Measurements from ENCODE around the gene SRP19.
"Not testable (repeated sequence)": the region's sequence is repeated elsewhere in the genome, so short reads cannot be mapped to it uniquely, and the experiment has no call there.

Gene SRP19

DNA sequence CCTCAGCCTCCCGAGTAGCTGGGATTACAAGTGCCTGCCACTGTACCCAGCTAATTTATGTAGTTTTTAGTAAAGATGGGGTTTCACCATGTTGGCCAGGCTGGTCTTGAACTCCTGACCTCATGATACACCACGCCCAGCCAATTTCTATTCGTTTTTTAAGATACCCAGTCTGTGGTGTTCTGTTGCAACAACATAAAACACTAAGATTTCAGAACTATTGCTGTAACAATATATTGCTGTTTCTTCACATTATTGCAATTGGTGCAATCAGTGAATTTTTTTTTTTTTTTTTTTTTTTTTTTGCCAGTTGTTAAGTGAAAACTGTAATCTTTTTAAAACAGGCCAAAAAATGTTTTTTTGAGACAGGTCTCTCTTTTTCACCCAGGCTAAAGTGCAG is 9.9 kb downstream of the SRP19 start:
- no peak for DNase-seq (ENCODE audit: low read depth)

DNA sequence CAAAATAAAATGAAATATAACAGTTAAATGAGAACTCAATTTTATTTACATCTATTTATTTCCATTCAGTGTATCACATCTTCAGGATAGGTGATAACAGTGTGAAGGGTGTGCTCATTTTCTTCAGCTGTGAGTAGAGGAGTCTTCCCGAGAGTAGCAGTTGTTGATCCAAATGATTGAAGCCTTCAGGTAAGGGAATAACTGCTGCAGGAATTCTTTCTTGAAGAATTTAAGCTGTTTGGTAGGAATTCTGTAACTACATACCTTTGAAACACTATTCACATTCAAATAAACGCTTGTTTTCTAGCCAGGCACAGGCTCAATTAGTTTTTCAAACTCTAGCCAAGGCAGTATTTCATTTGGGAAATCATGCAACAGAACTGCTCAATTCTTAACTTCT is 15.3 kb downstream of the SRP19 start:
- no peak for DNase-seq (ENCODE audit: low read depth)

DNA sequence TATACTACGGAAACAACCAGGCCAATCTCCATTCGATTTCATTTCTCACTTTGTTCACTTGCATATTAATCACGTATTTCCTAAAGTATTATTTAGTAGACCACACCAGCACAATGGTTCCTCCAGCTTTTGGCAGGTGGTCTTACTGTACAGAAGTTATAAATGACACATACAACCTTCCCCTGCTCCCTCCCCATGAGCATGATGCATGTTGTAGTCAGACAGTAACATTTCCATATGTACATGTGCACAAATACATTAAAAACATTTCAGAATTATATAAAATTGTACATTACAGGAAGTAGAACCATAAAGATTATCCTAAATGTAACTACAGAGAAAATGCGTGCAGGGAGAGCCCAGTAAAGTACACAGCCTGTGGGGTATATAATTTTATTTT is 17.0 kb downstream of the SRP19 start:
- DNase-seq (ENCODE audit: low read depth): no peak

DNA sequence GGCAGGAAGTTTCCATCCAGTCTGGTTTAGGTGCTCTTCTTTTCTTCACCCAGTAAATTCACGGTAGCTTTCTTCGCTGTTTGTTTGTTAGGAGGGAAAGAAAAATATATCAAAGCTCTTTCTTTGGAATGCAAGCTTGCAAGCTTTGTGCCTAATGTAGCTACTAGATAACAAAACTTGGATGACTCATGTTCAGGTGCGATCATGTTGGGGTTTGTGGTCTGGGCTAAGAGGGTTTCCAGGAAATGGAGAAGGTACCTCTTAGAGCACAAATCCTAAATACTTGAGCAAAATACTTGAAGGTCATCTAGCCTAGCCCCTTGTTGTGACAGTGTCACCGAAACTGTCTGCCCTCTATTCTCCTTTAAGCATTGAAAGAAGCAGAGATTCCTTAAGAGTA is 17.7 kb downstream of the SRP19 start:
- peak; percentile 27 for DNase-seq (ENCODE audit: low read depth)

DNA sequence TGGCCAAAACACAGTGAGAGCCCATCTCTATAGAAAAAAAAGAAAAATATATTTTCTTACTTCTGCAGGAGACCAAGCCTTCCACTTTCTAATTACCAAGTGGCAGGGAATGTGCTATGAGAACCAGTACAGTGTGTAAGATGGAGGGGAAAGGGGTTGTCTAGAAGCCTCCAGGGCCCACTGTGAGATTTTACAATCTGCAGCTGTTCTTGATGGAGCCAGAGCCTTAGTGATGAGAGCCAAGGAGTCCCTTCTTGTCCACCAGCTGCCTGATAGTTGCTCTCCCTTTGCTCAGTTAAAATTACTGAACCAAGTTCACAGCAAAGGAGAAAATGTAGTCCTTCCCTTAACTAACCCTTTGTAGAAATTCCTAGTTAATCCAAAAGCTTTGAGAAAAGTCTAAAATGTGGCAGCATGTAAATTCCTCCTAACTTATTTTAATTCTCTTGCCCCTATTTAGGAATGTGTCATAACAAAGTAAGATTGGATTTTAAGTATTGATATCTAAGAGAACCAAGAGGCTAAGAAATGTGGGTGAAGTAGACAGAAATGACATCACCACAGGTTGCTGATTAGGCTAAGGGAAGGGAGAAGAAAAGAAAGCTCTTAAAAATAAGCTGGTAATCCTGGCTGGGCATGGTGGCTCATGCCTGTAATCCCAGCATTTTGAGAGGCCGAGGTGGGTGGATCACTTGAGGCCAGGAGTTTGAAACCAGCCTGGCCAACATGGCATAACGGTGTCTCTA is 19.3 kb downstream of the SRP19 start:
- DNase-seq (ENCODE audit: low read depth): no peak

DNA sequence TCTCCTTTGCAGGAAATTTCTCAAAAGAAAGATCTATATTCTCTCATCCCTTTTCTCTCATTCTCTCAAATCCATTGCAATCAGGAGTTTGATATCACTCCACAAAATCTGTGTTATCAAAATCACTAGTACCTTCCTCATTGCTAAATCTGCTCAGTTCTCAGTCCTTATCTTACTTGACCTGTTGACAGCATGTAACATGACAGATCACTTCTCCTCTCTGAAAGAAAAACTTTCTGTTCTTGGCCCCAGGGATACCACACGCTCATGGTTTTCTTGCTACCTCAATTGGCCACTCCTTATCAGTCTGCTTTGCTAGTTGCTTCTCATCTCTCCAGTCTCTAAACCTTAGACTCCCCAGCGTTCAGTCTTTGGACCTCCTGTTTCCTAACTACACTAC is 22.1 kb downstream of the SRP19 start:
- no peak for DNase-seq (ENCODE audit: low read depth)

DNA sequence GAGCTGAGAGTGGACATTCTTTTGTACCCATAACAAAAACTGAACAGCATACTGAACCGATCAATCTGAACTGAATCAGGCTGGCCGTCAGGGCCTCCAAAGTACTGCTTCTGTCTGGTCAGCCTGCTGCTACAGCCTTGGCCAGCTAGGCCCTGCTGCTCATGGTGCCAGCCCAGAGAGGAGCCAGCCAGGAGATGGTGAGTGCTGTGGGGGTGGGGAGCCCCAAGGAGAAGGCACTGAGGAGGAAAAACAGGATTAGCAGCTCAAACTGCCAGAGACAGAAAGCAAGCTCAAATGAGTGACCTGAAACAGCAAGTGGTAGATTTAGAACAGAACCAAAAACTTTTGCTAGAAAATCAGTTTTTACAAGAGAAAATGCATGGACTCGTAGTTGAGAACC is 23.9 kb downstream of the SRP19 start:
- no peak for DNase-seq (ENCODE audit: low read depth)

DNA sequence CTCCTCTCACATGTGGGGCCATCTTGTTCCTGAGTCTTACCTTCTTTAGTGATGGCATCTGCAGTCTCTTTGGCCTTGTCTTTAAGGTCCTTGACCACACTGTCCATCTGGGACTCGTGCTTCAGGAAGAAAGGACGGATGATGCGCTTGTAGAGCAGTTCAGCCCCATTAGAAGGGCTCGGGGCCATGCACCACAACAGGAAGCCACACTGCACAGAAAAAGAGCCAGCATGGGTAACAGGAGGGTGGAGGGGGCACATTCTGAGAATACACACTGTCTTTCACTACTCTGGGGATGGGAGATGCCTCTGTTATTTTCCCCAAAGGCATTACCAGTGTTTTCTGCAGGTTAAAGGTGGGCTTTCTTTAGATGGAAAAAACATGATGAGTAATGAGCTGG is 25.9 kb downstream of the SRP19 start:
- DNase-seq (ENCODE audit: low read depth): no peak

DNA sequence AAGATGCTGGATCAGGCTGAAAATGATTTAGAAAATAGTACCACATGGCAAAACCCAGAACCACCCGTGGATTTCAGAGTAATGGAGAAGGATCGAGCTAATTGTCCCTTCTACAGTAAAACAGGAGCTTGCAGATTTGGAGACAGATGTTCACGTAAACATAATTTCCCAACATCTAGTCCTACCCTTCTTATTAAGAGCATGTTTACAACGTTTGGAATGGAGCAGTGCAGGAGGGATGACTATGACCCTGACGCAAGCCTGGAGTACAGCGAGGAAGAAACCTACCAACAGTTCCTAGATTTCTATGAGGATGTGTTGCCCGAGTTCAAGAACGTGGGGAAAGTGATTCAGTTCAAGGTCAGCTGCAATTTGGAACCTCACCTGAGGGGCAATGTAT is 31.0 kb downstream of the SRP19 start:
- DNase-seq (ENCODE audit: low read depth): not testable (repeated sequence)

DNA sequence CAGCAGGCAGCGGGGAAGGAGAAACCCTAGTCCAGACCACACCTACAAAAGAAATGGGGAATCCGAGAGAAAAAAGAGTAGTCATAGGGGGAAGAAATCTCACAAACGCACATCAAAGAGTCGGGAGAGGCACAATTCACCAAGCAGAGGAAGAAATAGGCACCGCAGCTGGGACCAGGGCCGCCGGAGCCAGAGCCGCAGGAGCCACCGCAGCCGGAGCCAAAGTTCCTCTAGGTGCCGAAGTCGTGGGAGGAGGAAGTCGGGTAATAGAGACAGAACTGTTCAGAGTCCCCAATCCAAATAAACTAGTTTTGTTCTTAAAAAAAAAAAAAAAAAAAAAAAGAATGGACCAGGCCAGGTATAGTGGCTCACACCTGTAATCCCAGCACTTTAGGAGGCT is 31.7 kb downstream of the SRP19 start:
- no peak for DNase-seq (ENCODE audit: low read depth)

DNA sequence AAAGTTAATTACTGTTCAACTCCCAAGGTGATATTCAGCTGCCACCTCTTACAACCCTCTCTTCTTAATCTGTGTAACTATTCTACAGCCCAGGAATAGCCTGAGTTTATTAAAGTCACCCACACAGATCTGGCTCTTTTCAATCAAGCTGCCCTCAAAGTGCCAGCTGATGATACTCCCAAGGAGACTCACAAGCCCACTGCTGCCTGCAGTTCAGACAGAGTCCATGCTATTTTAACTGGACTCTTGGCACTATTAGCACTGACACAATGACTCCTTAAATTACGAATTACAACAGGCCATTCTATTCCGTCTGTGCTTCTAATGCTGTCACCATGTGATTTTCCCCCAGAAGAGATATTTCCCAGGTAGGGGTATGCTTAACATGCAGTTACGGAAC is 34.6 kb downstream of the SRP19 start:
- no peak for DNase-seq (ENCODE audit: low read depth)

DNA sequence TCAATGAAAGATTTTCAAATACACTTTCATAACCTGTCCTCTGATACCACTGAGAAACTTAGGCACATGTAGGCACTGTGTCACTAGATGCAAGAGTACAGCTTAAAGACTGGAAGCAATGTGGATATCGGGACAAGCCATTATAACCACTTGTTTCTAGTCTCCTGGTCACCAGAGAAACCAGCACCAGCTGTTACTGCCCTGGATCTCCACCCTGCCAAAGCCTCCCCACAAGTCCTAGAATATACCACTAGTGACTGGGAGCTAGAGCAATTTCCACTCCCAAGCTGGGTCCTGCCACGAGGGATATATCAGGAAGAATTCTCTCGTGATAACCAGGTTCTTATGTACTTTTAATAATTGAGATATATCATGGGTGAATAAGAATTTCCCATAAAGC is 41.5 kb downstream of the SRP19 start:
- no peak for DNase-seq (ENCODE audit: low read depth)

DNA sequence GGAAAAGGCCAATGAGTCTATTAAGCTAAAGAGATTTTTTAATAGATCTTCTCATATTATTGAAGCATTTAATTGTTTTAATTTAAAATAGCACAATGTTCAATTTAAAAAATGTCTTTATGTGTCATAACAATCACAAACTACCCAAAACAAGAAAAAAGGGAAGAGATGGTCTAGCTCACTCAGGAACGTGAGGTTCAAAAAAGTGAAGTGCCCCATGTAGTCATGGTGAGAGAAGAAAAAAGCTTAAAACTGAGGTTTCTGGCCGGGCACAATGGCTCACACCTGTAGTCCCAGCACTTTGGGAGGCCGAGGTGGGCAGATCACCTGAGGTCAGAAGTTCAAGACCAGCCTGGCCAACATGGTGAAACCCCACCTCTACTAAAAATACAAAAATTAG is 43.9 kb downstream of the SRP19 start:
- not testable (repeated sequence) for DNase-seq (ENCODE audit: low read depth)

DNA sequence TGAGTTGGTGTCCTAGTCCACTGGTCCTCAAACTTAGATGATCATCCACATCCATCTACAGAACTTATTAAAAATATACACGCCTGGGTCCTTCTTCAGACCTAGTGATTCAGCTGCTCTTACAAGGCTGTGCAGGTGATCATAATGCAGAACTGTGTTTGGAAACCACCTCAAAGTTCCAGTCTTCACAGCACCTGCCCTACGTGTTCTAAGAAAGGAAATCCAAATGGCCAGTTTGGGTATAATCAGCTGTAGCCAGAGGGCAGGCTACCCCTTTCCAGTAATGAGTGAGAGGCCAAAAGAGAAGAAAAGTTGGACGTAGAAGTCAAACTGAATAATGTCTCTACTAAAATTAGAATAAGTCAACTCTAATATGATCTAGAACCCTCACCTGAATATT is 45.5 kb downstream of the SRP19 start:
- no peak for DNase-seq (ENCODE audit: low read depth)

DNA sequence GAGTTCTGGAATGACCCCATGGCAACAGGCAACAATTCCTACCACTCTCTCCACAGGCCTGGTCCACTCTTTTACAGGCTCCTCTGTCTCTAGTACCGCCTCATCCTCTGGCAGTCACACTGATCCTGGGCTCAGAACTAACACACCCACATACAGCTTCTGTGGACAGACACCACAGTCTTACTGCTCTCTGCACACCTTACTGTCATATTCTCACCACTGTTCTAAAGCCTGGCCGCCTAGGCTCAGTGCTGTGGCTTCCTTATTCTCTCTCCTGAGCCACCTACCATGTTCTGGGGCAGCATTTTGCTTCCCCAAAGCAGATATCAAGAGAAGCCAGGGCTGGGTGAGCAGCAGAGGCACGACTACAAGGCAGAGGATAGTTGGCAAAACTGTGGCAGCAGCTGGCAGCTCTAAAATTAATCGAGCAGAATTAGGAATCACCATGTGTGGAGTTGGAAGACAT is 46.1 kb downstream of the SRP19 start:
- DNase-seq (ENCODE audit: low read depth): no peak

DNA sequence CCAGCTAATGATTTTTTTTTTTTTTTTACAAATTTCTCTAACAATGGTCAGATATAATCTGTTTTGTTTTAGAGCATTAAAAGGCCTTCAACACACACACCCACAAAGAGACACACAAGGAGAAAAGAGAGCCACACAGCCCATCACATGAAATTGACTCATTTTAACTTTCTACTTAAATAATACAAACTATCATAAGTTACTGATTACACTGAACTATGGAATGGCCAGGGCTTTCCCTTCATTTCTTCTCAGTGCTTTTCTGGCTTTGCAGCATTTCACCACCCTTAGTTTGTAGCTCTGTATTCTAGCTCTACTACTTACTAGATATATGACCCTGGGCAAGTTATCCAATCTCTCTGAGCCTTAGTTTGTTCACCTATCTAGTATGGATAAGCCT is 47.8 kb downstream of the SRP19 start:
- no peak for DNase-seq (ENCODE audit: low read depth)

DNA sequence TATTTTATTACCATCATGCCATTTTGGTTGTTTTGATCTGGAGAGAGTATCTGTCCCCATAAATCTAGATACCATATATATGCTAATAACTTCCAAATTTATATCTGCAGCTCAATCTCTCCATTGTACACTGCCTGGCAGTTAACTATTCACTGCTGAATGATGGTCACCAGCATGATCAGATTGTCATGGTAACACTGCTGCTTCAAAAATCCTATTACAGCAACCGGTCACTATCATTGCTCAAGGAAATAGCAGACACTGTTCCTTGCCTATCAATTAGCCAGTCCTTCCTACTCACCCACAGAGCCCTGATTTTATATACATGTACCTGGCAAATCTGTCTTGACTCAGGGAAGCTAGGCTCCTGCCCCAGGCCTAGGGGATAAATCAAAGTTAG is 49.4 kb downstream of the SRP19 start:
- DNase-seq (ENCODE audit: low read depth): no peak

DNA sequence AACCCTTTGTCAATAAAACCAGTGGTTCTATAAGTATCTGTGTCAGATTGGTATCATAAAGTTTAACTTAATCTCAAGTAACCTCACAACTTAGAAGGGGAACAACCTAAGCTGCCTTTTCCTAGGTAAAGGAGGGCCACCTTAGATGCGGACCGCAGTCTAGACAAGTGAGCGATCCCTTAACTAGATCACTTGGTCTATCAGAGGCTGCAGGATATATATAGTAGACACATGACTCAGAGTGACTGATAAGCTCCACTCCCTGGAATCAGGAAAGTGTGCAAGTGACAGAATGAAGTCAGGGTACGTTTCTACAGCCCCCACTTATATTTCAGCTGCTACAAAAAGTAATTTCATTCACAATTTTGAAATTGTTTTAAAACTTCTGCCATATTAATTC is 53.5 kb downstream of the SRP19 start:
- DNase-seq (ENCODE audit: low read depth): no peak

DNA sequence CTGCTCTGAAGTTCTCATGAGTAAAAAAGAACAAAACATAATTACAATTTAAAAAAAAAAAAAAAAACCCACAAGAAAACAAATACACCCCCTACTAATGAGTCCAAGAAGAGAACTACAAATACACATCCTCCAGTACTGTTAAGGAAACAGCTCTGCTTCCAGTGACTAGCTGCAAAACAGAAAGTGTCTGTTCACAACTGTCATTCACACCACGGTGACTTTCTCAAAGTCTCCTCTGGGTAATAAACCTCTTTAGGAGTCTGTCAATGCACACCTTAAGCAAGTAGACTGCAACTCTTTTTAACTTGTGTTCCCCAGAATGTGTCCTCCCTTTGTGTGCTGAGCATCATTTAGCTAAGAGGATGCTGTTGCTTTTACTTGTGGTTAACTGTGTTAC is 54.7 kb downstream of the SRP19 start:
- no peak for DNase-seq (ENCODE audit: low read depth)

DNA sequence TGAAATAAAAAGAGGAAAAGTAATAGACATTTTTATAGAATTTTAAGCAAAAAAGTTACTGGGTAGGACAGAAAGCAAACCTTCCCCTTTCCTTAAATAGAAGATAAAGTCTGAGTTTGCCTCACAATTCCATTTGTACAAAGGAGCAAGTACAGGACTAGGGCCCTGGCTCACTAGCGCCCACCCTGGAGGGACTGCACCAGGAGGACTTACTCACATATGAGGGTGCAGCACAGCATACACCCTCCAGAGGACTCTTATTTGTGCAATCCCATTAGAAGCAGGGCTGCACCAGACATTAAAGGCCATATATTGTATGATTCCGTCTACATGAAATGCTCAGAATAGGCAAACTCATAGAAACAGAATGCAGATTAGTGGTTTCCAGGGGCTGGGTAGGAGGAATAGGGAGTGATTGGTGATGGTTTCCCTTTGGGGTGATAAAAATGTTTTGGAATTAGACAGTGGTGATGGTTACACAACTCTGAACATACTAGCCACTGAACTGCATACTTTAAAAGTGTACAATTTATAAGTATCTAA is 56.4 kb downstream of the SRP19 start:
- no peak for DNase-seq (ENCODE audit: low read depth)

DNA sequence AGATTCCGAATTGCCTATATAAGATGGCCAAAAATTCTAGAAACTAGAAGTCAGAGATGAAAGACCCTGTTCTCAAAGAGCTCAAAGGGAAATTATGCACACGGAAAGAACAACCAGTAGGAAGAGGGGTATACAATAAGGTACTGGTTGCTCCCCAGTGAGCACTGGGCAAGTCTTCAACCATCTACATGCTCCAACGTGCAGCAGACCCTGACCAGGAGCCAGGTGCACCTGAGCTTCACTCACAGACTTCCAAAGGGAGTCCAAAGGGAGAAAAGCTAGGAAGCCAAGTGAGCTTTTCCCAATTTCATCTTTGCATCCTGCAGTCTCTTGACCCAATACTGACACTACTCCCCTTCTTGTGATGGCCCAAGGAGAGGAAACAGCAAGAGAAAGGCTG is 57.0 kb downstream of the SRP19 start:
- no peak for DNase-seq (ENCODE audit: low read depth)

DNA sequence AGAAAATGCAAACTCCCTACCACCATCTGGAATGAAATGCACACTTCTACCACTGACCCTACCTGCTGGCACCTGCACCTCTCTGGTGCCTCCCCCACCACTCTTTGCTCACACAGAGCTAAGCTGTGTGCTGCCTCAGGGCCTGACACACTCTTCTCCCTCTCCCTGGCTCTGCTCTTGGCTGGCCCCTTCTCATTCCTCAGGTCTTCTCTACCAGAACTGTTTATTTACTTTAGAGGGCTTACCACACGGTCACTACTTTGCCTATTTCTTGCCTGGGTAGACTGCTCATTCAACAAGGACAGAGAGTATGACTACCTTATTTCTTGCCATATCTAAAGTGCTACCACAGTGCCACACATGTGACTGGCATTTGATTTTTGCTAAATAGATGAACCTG is 57.6 kb downstream of the SRP19 start:
- DNase-seq (ENCODE audit: low read depth): no peak

All from stimulated activated CD8-positive, alpha-beta memory T cell treated with anti-CD3 and anti-CD28 coated beads, Interleukin-15, amount 100 ng/mL, for 1 hour (primary cell).